Adrenal gland (tissue), 12 donors: Measurements from ENCODE around the gene KLHDC4. TPM values are rescaled to one million over a fixed set of nuclear protein-coding genes. Genes with fewer than 3 reads are reported as not detected.

Experiments
- DNase-seq, 7 donors: peaks; one replicate each; pipeline ENCODE4 v3.0.0-alpha.2; 2019 to 2020
- H3K27ac ChIP-seq, 5 donors: fragments of 200-600 bp; sonication (generic) in 4 of 5; 1 replicate in 3 of 5; 2 replicates in 2 of 5; pipeline versions ENCODE4 v1.5.1 to v1.8.0; 2016 to 2020; ENCODE audit warnings: mild to moderate bottlenecking in 1 of 5
- H3K27me3 ChIP-seq: fragments of 200-600 bp; 2 replicates; pipeline ENCODE4 v1.8.0; 2021
- H3K36me3 ChIP-seq, 2 donors: fragments of 200-600 bp; replicated peaks in 1 of 2; 1 replicate in 1 of 2; 2 replicates in 1 of 2; pipeline versions ENCODE4 v1.5.1 to v1.8.0; 2018 to 2022
- H3K4me1 ChIP-seq, 2 donors: fragments of 200-600 bp; replicated peaks in 1 of 2; 1 replicate in 1 of 2; 2 replicates in 1 of 2; pipeline versions ENCODE4 v1.5.1 to v1.8.0; 2018 to 2021
- H3K4me3 ChIP-seq, 4 donors: fragments of 200-600 bp; sonication (generic) in 3 of 4; one replicate each; pipeline ENCODE4 v1.5.1; 2016 to 2018
- H3K9me3 ChIP-seq, 3 donors: fragments of 200-600 bp; sonication (generic) in 1 of 3; replicated peaks in 1 of 3; 1 replicate in 2 of 3; 2 replicates in 1 of 3; pipeline versions ENCODE4 v1.5.1 to v1.8.0; 2016 to 2021
- POLR2A ChIP-seq, 2 donors: fragments of 450-650 bp; IDR thresholded peaks; one replicate each; pipeline ENCODE4 v1.6.1; 2017; ENCODE audit warnings: antibody characterized with exemption in 2 of 2, mild to moderate bottlenecking in 2 of 2, moderate library complexity in 1 of 2
- WGBS, 4 donors: extraction: QIAGEN DNeasy Blood & Tissue Kit in 2 of 4; methylation state at CpG; one replicate each; pipeline versions ENCODE4 v1.1.5 to v1.1.7; 2013 to 2017; 5-methylcytosine and 5-hydroxymethylcytosine counted together
- intact Hi-C, 2 donors: fragments of 100-400 bp; cut with DNase I; formaldehyde crosslinking; loops; one replicate each; pipeline versions ENCODE4 v1.14.1 to v1.15.0; 2022 to 2023
- polyA plus RNA-seq, 3 donors: library from polyadenylated mRNA; stranded (reverse); fragments of 200-250 nt in 2 of 3; fragments of 350-450 nt in 1 of 3; fragmentation: Illumina TruSeq in 1 of 3; extraction: RNeasy Lipid Tissue Mini Kit (QIAGEN cat#74804) in 1 of 3; gene quantifications; one replicate each; pipeline ENCODE4 v1.2.3, GENCODE V29; 2013 to 2014
- total RNA-seq, 9 donors: library from RNA; depleted of rRNA in 4 of 9; stranded (reverse); fragments of >200 nt in 4 of 9; fragments of 120-200 nt in 1 of 9; fragmentation: NEBNext Ultra II Directional in 1 of 9; extraction: Animal tissue kit (Norgen Biotek cat#: 25700) in 1 of 9; gene quantifications; one replicate each; pipeline versions ENCODE4 v1.1.0 to v1.2.4, GENCODE V29; 2013 to 2023
- TF ChIP-seq, protein P1 (sequence below), 6 experiments: fragments of 450-650 bp in 4 of 6; fragments of 200-600 bp in 2 of 6; sonication (generic) in 1 of 6; IDR thresholded peaks; 1 replicate in 5 of 6; 2 replicates in 1 of 6; pipeline versions ENCODE4 v1.5.1 to v1.8.0; 2016 to 2021; ENCODE audit warnings: antibody characterized with exemption in 6 of 6, mild to moderate bottlenecking in 2 of 6, moderate library complexity in 1 of 6
- donor health status: healthy with polysubstance abuse.
- donor health status: Bipolar disorder and iron deficiency.
- donor health status: DM: yes; HTN: yes; CAD: no.
- donor health status: DM: no; HTN: no; CAD: no.
- donor health status: DM: no; HTN: no; CAD: no.
- donor health status: DM: yes; HTN: yes; CAD: no.

KLHDC4 gene
- total and polyA plus RNA-seq, 12 donors, result 15.4 to 94.0 (median 26.4) TPM

DNA sequence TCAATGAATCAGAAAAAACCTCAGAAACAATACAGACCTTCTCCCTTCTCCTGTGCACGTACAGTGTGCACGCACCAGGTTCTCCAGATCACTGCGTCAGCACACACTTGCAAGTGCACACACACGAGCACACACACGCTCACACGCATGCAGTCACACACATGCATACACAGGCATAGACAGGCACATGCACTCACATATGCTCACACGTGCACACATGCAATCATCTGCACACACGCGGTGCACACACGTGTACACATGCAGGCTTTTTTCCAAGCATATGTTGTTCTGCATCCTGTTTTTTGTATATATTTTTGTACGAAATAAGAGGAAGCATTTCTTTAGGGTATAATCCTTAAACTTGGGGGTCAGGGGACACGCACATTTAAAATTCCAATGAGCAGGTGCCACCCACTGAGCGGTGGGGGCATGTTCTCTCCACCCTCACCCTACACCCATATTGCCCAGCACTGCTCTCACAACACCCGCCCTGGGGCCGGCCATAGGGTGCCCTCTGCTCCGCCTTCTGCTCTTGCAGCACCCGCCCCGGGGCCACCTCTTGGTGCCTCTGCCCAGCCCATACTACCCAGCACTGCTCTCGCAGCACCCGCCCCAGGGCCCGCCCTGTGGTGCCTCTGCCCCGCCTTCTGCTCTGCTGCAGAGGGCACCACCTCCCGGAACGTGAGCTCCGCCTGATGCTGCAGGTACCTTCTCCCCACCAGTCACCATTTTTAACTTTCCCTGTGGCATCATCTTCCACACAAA lies 20.9 kb downstream of the KLHDC4 start:
- no peaks in the 10 kb centered on the region for H3K4me1 ChIP-seq
- no peak for DNase-seq
- WGBS, 4 donors, result 89 to 95% (median 93%) methylated on average over 25 of the region's 25 CpGs
- no peaks in the 10 kb centered on the region for H3K9me3 ChIP-seq
- TF ChIP-seq, protein P1, sequence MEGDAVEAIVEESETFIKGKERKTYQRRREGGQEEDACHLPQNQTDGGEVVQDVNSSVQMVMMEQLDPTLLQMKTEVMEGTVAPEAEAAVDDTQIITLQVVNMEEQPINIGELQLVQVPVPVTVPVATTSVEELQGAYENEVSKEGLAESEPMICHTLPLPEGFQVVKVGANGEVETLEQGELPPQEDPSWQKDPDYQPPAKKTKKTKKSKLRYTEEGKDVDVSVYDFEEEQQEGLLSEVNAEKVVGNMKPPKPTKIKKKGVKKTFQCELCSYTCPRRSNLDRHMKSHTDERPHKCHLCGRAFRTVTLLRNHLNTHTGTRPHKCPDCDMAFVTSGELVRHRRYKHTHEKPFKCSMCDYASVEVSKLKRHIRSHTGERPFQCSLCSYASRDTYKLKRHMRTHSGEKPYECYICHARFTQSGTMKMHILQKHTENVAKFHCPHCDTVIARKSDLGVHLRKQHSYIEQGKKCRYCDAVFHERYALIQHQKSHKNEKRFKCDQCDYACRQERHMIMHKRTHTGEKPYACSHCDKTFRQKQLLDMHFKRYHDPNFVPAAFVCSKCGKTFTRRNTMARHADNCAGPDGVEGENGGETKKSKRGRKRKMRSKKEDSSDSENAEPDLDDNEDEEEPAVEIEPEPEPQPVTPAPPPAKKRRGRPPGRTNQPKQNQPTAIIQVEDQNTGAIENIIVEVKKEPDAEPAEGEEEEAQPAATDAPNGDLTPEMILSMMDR (IDR thresholded peaks at IDR 0.05), result no peak
- TF ChIP-seq POLR2A (IDR thresholded peaks at IDR 0.05), result no peak
- intact Hi-C loops, result no loop called here
- no peak overlapping the region for H3K27ac ChIP-seq
- H3K4me3 ChIP-seq, result no peak overlapping the region
- no peaks in the 10 kb centered on the region for H3K27me3 ChIP-seq
- peaks cover 0 to 51% of the 10 kb centered on the region in 2 donors for H3K36me3 ChIP-seq

GRCh38 chr16:87742781-87743490 lies 22.9 kb downstream of the KLHDC4 start:
- no peak for DNase-seq
- TF ChIP-seq, protein P1 (IDR thresholded peaks at IDR 0.05), result no peak
- no peak for TF ChIP-seq POLR2A (IDR thresholded peaks at IDR 0.05)
- no peaks in the 10 kb centered on the region for H3K4me1 ChIP-seq
- no peaks in the 10 kb centered on the region for H3K9me3 ChIP-seq
- peaks cover 0 to 32% of the 10 kb centered on the region in 2 donors for H3K36me3 ChIP-seq
- no peak overlapping the region for H3K27ac ChIP-seq
- no peaks in the 10 kb centered on the region for H3K27me3 ChIP-seq
- no peak overlapping the region for H3K4me3 ChIP-seq
- intact Hi-C loops, result no loop called here
- WGBS, 4 donors, result 87 to 96% (median 94%) methylated on average over 15 to 17 of the region's 17 CpGs

- intact Hi-C loops, result no loop called here
- H3K27me3 ChIP-seq, result no peaks in the 10 kb centered on the region
- no peaks in the 10 kb centered on the region for H3K9me3 ChIP-seq
- peaks cover 0 to 21% of the 10 kb centered on the region in 2 donors for H3K36me3 ChIP-seq
- no peak overlapping the region for H3K27ac ChIP-seq
- H3K4me1 ChIP-seq, result no peaks in the 10 kb centered on the region
- TF ChIP-seq, protein P1 (IDR thresholded peaks at IDR 0.05), result no peak
- no peak for TF ChIP-seq POLR2A (IDR thresholded peaks at IDR 0.05)
- DNase-seq, result no peak
- H3K4me3 ChIP-seq, result no peak overlapping the region
- 89 to 94% (median 92%) methylated on average over 16 of the region's 16 CpGs for WGBS, 4 donors
Observed at GRCh38 chr16:87741700-87742415, 23.9 kb downstream of the KLHDC4 start.

DNA sequence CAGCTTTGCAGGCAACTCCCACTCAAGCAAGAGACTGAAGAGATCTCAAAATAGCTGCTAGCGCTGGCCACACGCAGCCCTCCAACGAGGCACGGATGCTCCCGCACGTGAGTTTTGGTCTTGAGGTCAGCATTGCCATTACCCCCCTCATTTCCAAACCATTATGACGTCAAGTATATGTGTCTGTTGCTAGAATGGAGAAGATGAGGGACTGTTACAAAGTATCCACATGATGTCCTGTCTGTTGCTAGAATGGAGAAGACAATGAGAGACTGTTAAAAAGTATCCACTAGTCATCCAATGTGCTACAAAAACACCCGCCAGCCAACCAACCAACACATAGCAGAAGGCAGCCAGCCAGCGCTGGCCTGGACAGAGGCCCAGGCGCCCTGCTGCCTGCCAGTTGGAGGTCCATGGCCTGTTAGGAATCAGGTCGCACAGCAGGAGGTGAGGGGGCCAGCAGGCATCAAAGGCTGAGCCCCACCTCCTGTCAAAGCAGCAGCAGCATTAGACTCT lies 24.8 kb downstream of the KLHDC4 start:
- H3K27me3 ChIP-seq, result no peaks in the 10 kb centered on the region
- 89 to 94% (median 92%) methylated on average over 10 to 11 of the region's 11 CpGs for WGBS, 4 donors
- no peaks in the 10 kb centered on the region for H3K9me3 ChIP-seq
- no peak for DNase-seq
- H3K36me3 ChIP-seq, result peaks cover 0 to 21% of the 10 kb centered on the region in 2 donors
- H3K27ac ChIP-seq, result no peak overlapping the region
- TF ChIP-seq, protein P1 (IDR thresholded peaks at IDR 0.05), result no peak
- no peak for TF ChIP-seq POLR2A (IDR thresholded peaks at IDR 0.05)
- intact Hi-C loops, result no loop called here
- H3K4me1 ChIP-seq, result no peaks in the 10 kb centered on the region
- no peak overlapping the region for H3K4me3 ChIP-seq
